Keratinocyte (primary cell): ENCODE results near the gene BCAS3. TPM values are rescaled to one million over a fixed set of nuclear protein-coding genes. Genes with fewer than 3 reads are reported as not detected.

Source experiments
- DNase-seq: peaks from one replicate; pipeline ENCODE4 v3.0.0-alpha.2; 2011; ENCODE audit warnings: low read depth, missing footprints, low spot score
- FAIRE-seq: peaks from 2 replicates; lab custom pipeline; 2011; peaks lifted over from hg19 to GRCh38; lab: Jason Lieb, UNC
- H2AFZ ChIP-seq: 2 replicates; pipeline ENCODE4 v1.6.0; 2012; ENCODE audit warnings: low read length, control low read depth, inconsistent platforms; ENCODE audit not compliant: control insufficient read depth
- H3K27ac ChIP-seq: 2 replicates; pipeline ENCODE4 v1.5.1; 2011; ENCODE audit warnings: low read length; ENCODE audit not compliant: control insufficient read depth, insufficient read depth
- H3K27me3 ChIP-seq: 3 replicates; pipeline ENCODE4 v1.6.0; 2011; ENCODE audit warnings: low read length; ENCODE audit not compliant: control insufficient read depth, insufficient read depth; ENCODE audit errors: extremely low read depth
- H3K36me3 ChIP-seq, 2 experiments: 2 replicates in 1 of 2; 3 replicates in 1 of 2; pipeline ENCODE4 v1.5.1; 2011; ENCODE audit warnings: low read length in 2 of 2, mild to moderate bottlenecking in 1 of 2; ENCODE audit not compliant: control insufficient read depth in 2 of 2, insufficient read depth in 2 of 2; ENCODE audit errors: extremely low read depth in 1 of 2
- H3K4me1 ChIP-seq: 3 replicates; pipeline ENCODE4 v1.5.1; 2011; ENCODE audit warnings: low read length; ENCODE audit not compliant: control insufficient read depth, insufficient read depth; ENCODE audit errors: extremely low read depth
- H3K4me2 ChIP-seq: 3 replicates; pipeline ENCODE4 v1.6.0; 2011; ENCODE audit warnings: low read depth, low read length; ENCODE audit not compliant: control insufficient read depth, insufficient read depth; ENCODE audit errors: extremely low read depth
- H3K4me3 ChIP-seq, 3 experiments: fragments of 200-600 bp in 1 of 3; sonication (generic) in 1 of 3; 2 replicates in 2 of 3; 3 replicates in 1 of 3; pipeline ENCODE4 v1.5.1; 2011 to 2016; ENCODE audit warnings: low read length in 3 of 3, mild to moderate bottlenecking in 3 of 3, control low read depth in 2 of 3, inconsistent platforms in 1 of 3, low read depth in 1 of 3, mixed read lengths in 1 of 3, mixed run types in 1 of 3, moderate library complexity in 1 of 3; ENCODE audit not compliant: control insufficient read depth in 2 of 3, insufficient read depth in 2 of 3; ENCODE audit errors: extremely low read depth in 1 of 3
- H3K79me2 ChIP-seq: 2 replicates; pipeline ENCODE4 v1.6.0; 2012; ENCODE audit warnings: low read length; ENCODE audit not compliant: control insufficient read depth, insufficient read depth
- H3K9ac ChIP-seq: 3 replicates; pipeline ENCODE4 v1.6.0; 2011; ENCODE audit warnings: low read length; ENCODE audit not compliant: control insufficient read depth, insufficient read depth; ENCODE audit errors: extremely low read depth
- H3K9me1 ChIP-seq: 3 replicates; pipeline ENCODE4 v1.6.0; 2011; ENCODE audit warnings: low read length; ENCODE audit not compliant: control insufficient read depth, insufficient read depth; ENCODE audit errors: extremely low read depth
- H3K9me3 ChIP-seq: 2 replicates; pipeline ENCODE4 v1.5.1; 2012; ENCODE audit warnings: low read depth, low read length; ENCODE audit not compliant: control insufficient read depth
- H4K20me1 ChIP-seq: 3 replicates; pipeline ENCODE4 v1.6.0; 2011; ENCODE audit warnings: low read length; ENCODE audit not compliant: control insufficient read depth, insufficient read depth; ENCODE audit errors: extremely low read depth
- EZH2 ChIP-seq: IDR thresholded peaks from one replicate; pipeline ENCODE4 v1.6.1; 2012; ENCODE audit warnings: inconsistent platforms, mild to moderate bottlenecking, low read length, moderate library complexity
- dilution Hi-C: fragments of 300-500 bp; cut with MboI; formaldehyde crosslinking; loops from one replicate; pipeline ENCODE4 v1.7.0; 2020; ENCODE audit warnings: low sequenced_read_pairs; ENCODE audit not compliant: extremely low pct_ligation_motif_present
- polyA plus RNA-seq, 5 experiments: library from polyadenylated mRNA; depleted of rRNA in 3 of 5; stranded (reverse) in 3 of 5; stranded (forward) in 1 of 5; unstranded in 1 of 5; fragments of >200 nt; gene quantifications; 1 replicate in 1 of 5; 2 replicates in 3 of 5; 3 replicates in 1 of 5; pipeline versions ENCODE4 v1.2.1 to v1.2.3, GENCODE V29; 2011 to 2012; ENCODE audit warnings: missing spikeins in 2 of 5, low read depth in 1 of 5, low replicate concordance in 1 of 5
- TF ChIP-seq, protein P1 (sequence below), 3 experiments: IDR thresholded peaks in 1 of 3; conservative IDR thresholded peaks in 1 of 3; optimal IDR thresholded peaks in 1 of 3; 2 replicates in 2 of 3; 3 replicates in 1 of 3; pipeline versions ENCODE3 to v1.5.1; 2011; ENCODE audit warnings: low read length in 3 of 3, mild to moderate bottlenecking in 3 of 3, moderate library complexity in 2 of 3, control low read depth in 1 of 3, inconsistent platforms in 1 of 3; ENCODE audit not compliant: insufficient read depth in 2 of 3; ENCODE audit errors: extremely low read depth in 1 of 3

BCAS3 gene
- polyA plus RNA-seq, 1 donor (not counting 4 experiments of a cell fraction or from before 2014, with no cell fraction given) = 11.8 TPM

DNA sequence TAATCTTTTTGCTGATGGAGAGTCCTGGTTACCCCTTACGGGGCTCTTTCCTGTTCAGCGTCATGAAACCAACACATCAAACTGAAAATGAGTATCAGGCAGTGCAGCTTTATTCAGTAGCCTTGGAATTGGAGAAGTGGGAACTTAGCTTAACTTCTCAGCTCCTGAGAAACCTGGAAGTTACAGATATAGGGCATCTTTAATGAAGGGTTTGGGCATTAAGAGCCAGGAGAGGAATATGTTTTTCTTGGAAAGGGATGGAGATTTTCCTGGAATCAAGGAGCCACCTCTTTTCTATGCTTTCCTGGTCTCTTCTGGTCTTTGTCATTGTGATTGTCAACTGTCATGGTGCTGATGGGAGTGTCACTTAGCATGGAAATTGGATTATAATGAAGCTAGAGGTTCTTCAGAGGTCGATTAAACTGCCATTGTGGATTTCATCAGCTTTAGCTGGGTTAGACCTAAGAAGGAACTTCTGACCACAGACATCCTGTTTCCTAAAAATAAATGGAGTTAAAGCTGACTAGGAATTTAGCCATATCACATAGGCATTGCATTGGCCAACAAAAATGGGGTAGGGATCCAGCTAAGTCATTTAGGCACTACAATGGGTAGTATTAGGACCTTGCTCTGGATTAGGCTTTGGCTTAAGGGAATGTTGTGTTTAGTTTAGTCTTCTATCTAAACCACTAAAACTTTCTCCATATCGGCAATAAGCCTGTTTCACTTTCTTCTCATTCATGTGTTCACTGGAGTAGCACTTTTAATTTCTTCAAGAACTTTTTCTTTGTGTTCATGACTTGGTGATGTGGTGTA is 186.4 kb downstream of the BCAS3 start:
- dilution Hi-C loops = no loop called here
- FAIRE-seq = no peak
- no peak overlapping the region for H2AFZ ChIP-seq

DNA sequence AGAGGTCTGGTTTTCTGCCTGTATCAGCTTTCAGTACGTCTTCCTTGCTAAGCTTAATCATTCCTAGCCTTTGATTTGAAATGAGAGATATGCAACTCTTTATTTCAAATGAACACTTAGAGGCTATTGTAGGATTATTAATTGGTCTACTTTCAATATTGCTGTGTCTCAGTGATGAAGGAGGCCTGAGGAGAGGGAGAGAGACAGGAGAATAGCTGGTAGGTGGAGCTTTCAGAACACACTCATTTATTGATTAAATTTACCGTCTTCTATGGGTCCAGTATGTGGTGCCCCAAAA is 187.0 kb downstream of the BCAS3 start:
- H3K9me1 ChIP-seq = no peaks in the 10 kb centered on the region
- H3K27ac ChIP-seq = no peak overlapping the region
- DNase-seq (no peak), FAIRE-seq (no peak)
- no peaks in the 10 kb centered on the region for H3K27me3 ChIP-seq
- H3K9me3 ChIP-seq = no peaks in the 10 kb centered on the region
- H4K20me1 ChIP-seq = no peaks in the 10 kb centered on the region
- no peaks in the 10 kb centered on the region for H3K4me1 ChIP-seq
- H3K4me2 ChIP-seq = no peak overlapping the region
- TF ChIP-seq, protein P1, sequence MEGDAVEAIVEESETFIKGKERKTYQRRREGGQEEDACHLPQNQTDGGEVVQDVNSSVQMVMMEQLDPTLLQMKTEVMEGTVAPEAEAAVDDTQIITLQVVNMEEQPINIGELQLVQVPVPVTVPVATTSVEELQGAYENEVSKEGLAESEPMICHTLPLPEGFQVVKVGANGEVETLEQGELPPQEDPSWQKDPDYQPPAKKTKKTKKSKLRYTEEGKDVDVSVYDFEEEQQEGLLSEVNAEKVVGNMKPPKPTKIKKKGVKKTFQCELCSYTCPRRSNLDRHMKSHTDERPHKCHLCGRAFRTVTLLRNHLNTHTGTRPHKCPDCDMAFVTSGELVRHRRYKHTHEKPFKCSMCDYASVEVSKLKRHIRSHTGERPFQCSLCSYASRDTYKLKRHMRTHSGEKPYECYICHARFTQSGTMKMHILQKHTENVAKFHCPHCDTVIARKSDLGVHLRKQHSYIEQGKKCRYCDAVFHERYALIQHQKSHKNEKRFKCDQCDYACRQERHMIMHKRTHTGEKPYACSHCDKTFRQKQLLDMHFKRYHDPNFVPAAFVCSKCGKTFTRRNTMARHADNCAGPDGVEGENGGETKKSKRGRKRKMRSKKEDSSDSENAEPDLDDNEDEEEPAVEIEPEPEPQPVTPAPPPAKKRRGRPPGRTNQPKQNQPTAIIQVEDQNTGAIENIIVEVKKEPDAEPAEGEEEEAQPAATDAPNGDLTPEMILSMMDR (optimal IDR thresholded peaks at IDR 0.05 in 1 of 3, IDR thresholded peaks at IDR 0.05 in 1 of 3, conservative IDR thresholded peaks at IDR 0.05 in 1 of 3; ENCODE audit: extremely low read depth in 1 of 3, insufficient read depth in 2 of 3, low read length in 3 of 3) = no peak
- TF ChIP-seq EZH2 = no peak
- no peaks in the 10 kb centered on the region for H3K36me3 ChIP-seq
- dilution Hi-C loops = no loop called here
- no peaks in the 10 kb centered on the region for H3K79me2 ChIP-seq
- no peak overlapping the region for H3K9ac ChIP-seq
- no peak overlapping the region for H2AFZ ChIP-seq
- H3K4me3 ChIP-seq = no peak overlapping the region

More for the DNA sequence above, 186.4 kb downstream of the BCAS3 start:
- Histone ChIP-seq H4K20me1 (no peaks in the 10 kb centered on the region), H3K79me2 (no peaks in the 10 kb centered on the region), H3K9me1 (no peaks in the 10 kb centered on the region), H3K9me3 (no peaks in the 10 kb centered on the region), H3K4me1 (no peaks in the 10 kb centered on the region), H3K4me2 (no peak overlapping the region), H3K27ac (no peak overlapping the region), H3K4me3 (no peak overlapping the region), H3K36me3 (no peaks in the 10 kb centered on the region), H3K9ac (no peak overlapping the region), H3K27me3 (no peaks in the 10 kb centered on the region)
- no peak for DNase-seq
- no peak for TF ChIP-seq EZH2

DNA sequence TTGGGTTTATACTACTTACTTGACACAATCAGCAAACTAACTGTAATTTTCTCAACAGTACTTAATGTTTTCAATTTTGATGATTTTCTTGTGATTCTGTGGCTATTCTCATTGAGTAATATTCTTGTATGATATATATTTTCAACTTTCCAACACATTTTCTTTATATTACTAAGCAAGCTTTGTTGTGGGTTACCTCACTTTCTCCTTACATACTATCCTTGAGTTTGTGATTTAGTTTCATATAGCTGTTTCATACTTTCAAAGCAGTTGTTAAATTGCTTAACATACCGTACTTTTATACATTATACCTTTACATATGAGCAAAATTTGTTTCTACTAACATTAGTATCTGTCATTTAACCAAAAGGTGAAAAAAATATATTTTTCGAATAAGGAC is 197.1 kb downstream of the BCAS3 start:
- dilution Hi-C loops = no loop called here
- H3K4me3 ChIP-seq = no peak overlapping the region
- H3K4me1 ChIP-seq = no peaks in the 10 kb centered on the region
- H3K9ac ChIP-seq = no peak overlapping the region
- H3K79me2 ChIP-seq = no peaks in the 10 kb centered on the region
- H3K27ac ChIP-seq = no peak overlapping the region
- no peak for DNase-seq
- no peak for TF ChIP-seq EZH2
- TF ChIP-seq, protein P1 (optimal IDR thresholded peaks at IDR 0.05 in 1 of 3, IDR thresholded peaks at IDR 0.05 in 1 of 3, conservative IDR thresholded peaks at IDR 0.05 in 1 of 3; ENCODE audit: extremely low read depth in 1 of 3, insufficient read depth in 2 of 3, low read length in 3 of 3) = no peak
- no peak overlapping the region for H3K4me2 ChIP-seq
- H3K36me3 ChIP-seq = no peaks in the 10 kb centered on the region
- no peaks in the 10 kb centered on the region for H3K9me1 ChIP-seq
- no peak overlapping the region for H2AFZ ChIP-seq
- H4K20me1 ChIP-seq = no peaks in the 10 kb centered on the region
- no peaks in the 10 kb centered on the region for H3K27me3 ChIP-seq
- FAIRE-seq = no peak
- H3K9me3 ChIP-seq = no peaks in the 10 kb centered on the region
